Stimulated activated naive CD8-positive, alpha-beta T cell treated with anti-CD3 and anti-CD28 coated beads, Interleukin-15, Interleukin-2, amounts not matched to agents 100 ng/mL and 50 ng/mL, for 24 hours (primary cell): Measurements from ENCODE around the gene PIGK.

Experiments used
- H3K27ac Mint-ChIP-seq: one replicate; pipeline ENCODE4 v1.8.0; 2021; ENCODE audit warnings: mild to moderate bottlenecking, mixed read lengths
- H3K27me3 Mint-ChIP-seq: one replicate; pipeline ENCODE4 v1.8.0; 2021; ENCODE audit warnings: mixed read lengths
- H3K36me3 Mint-ChIP-seq: one replicate; pipeline ENCODE4 v1.8.0; 2021; ENCODE audit warnings: low read depth, mixed read lengths
- H3K4me1 Mint-ChIP-seq: one replicate; pipeline ENCODE4 v1.8.0; 2021; ENCODE audit warnings: low read depth, mixed read lengths
- H3K4me3 Mint-ChIP-seq: one replicate; pipeline ENCODE4 v1.8.0; 2021; ENCODE audit warnings: mild to moderate bottlenecking, mixed read lengths
- H3K9me3 Mint-ChIP-seq: one replicate; pipeline ENCODE4 v1.8.0; 2021; ENCODE audit warnings: mixed read lengths

Gene PIGK

GRCh38 chr1:77096496-77097255, 122.6 kb downstream of the PIGK start:
- Mint-ChIP-seq H3K4me3 (no peak overlapping the region), H3K36me3 (peaks cover 23% of the 10 kb centered on the region), H3K4me1 (no peaks in the 10 kb centered on the region), H3K9me3 (peaks cover 7% of the 10 kb centered on the region), H3K27me3 (no peaks in the 10 kb centered on the region), H3K27ac (no peak overlapping the region)

DNA sequence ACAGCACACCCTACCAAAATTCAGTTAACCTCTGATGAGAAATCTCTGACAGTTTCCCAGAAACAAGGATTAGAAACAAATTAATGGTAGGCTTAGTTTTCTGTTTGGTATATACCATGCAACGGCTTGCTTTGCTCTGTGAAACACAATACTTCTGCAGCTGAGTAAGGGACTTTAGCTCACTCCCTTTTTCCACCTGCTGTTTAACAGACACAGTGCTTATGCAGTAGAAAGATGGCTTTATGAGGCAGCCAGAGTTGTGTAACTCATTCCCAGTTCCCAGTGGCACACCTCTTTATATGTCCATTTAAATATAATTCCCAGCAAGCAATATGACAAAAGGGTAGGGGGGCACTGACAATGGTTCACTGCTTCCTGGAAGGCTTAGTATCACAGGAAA, 124.0 kb downstream of the PIGK start:
- Mint-ChIP-seq H3K9me3 (peaks cover 7% of the 10 kb centered on the region), H3K27me3 (no peaks in the 10 kb centered on the region), H3K4me1 (no peaks in the 10 kb centered on the region), H3K4me3 (no peak overlapping the region), H3K36me3 (peaks cover 27% of the 10 kb centered on the region), H3K27ac (no peak overlapping the region)

DNA sequence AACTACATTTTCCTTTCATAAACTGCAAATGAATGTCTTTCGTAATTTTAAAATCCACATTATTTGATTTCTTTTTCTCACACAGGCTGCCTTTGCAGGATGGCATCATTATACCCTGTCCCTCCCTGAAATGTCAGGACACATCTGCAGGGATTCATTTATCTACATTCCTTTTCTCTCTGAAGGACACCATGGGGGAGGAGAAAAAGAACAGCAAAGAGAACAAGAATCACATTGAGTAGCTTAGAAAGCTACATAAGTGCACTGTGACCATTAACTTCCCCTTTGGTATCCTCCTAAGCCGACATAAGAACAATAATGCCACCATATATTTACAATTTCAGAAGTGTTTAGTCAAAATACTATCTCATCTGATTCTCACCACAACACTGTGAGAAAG, 129.5 kb downstream of the PIGK start:
- Mint-ChIP-seq H3K4me3 (no peak overlapping the region), H3K9me3 (no peaks in the 10 kb centered on the region), H3K36me3 (peaks cover 7% of the 10 kb centered on the region), H3K4me1 (no peaks in the 10 kb centered on the region), H3K27ac (no peak overlapping the region), H3K27me3 (no peaks in the 10 kb centered on the region)

DNA sequence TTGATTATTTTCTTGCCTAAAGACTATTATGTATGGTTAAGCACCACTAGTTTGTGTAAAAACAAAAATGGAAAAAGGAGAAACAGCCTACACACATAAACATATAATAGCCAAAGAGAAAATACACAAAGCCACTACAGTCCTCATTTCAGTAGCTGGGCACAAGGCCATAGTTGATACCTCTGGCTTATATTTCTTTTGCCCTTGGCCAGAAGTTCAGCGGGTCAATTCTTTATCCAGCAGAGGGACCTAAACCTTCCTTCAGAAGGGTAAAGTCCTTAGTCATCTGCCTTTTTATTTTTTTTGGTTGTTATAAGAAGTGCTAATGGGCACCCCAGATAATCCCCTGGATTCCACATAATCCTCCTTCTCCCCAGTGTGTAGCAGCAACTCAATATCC, 134.1 kb downstream of the PIGK start:
- H3K27ac Mint-ChIP-seq = no peak overlapping the region
- H3K36me3 Mint-ChIP-seq = no peaks in the 10 kb centered on the region
- no peaks in the 10 kb centered on the region for H3K4me1 Mint-ChIP-seq
- no peak overlapping the region for H3K4me3 Mint-ChIP-seq
- H3K27me3 Mint-ChIP-seq = no peaks in the 10 kb centered on the region
- H3K9me3 Mint-ChIP-seq = no peaks in the 10 kb centered on the region

DNA sequence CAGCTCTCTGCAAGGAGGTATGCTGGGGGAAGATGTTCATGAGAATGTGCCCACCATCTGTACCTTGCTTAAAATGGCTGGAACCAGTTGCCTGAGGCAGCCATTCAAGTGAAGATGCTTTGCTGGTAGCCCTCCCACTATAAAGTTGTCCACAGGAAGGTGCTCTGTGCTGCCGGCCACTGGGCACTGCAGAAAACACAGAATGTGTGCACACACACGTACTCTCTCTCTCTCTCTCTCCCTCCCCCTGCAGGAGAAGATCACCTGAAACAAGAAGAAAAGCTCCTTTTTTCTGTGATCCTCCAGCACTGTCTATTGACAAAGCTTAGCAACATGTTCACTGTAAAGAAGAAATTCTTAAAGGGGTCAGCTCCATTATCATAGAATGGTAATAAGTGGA, 134.8 kb downstream of the PIGK start:
- Mint-ChIP-seq H3K4me1 (no peaks in the 10 kb centered on the region), H3K36me3 (no peaks in the 10 kb centered on the region), H3K4me3 (no peak overlapping the region), H3K27me3 (no peaks in the 10 kb centered on the region), H3K27ac (no peak overlapping the region), H3K9me3 (no peaks in the 10 kb centered on the region)

DNA sequence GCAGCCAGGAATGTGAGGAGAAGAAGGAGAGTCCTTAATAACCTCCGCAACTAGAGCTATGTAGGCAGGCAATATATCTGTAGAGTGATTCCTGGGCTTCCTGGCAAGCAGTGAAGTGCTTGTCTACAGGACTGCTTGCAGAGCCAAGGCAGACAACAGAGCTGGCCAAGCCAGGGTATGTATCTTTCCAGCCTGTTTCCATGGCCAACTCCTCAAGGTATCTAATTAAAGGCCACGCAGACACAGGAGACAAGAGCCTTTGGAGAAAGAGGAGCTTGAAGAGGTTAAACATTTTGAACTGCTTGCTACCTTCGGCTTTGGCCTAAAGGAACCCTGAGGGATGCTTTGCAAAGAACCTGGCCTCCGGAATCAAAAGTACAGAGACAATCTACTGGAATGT, 137.4 kb downstream of the PIGK start:
- no peak overlapping the region for H3K27ac Mint-ChIP-seq
- H3K4me3 Mint-ChIP-seq = no peak overlapping the region
- H3K9me3 Mint-ChIP-seq = no peaks in the 10 kb centered on the region
- H3K4me1 Mint-ChIP-seq = no peaks in the 10 kb centered on the region
- no peaks in the 10 kb centered on the region for H3K36me3 Mint-ChIP-seq
- no peaks in the 10 kb centered on the region for H3K27me3 Mint-ChIP-seq

GRCh38 chr1:77076759-77077158, 142.5 kb downstream of the PIGK start:
- Mint-ChIP-seq H3K27me3 (peaks cover 11% of the 10 kb centered on the region), H3K9me3 (peaks cover 5% of the 10 kb centered on the region), H3K36me3 (no peaks in the 10 kb centered on the region), H3K4me3 (no peak overlapping the region), H3K27ac (no peak overlapping the region), H3K4me1 (no peaks in the 10 kb centered on the region)

GRCh38 chr1:77068013-77068412, 151.2 kb downstream of the PIGK start:
- H3K4me3 Mint-ChIP-seq = no peak overlapping the region
- H3K27ac Mint-ChIP-seq = no peak overlapping the region

GRCh38 chr1:77065693-77066342, 153.4 kb downstream of the PIGK start:
- Mint-ChIP-seq H3K9me3 (no peaks in the 10 kb centered on the region), H3K27ac (no peak overlapping the region), H3K4me1 (no peaks in the 10 kb centered on the region), H3K27me3 (no peaks in the 10 kb centered on the region), H3K36me3 (no peaks in the 10 kb centered on the region), H3K4me3 (no peak overlapping the region)

More at GRCh38 chr1:77068013-77068412, 151.2 kb downstream of the PIGK start:
- Mint-ChIP-seq H3K27me3 (no peaks in the 10 kb centered on the region), H3K9me3 (no peaks in the 10 kb centered on the region), H3K4me1 (no peaks in the 10 kb centered on the region), H3K36me3 (no peaks in the 10 kb centered on the region)

DNA sequence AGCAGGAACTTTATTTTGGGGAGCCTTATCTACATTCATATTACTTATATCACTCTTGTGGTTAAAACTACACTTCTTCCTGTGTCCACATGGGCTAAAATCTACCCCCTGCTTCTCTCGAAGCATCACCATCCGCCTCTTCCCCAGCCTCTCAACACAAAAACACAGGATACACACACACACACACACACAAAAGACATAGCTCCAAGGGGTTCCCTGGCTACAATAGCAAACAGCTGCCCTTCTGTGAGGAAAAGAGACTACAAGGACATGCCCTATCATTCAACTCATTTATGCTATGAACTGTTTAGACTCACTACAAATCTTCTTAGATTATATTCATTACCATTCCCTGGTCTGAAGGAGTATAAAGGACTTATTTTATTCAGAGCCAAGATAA, 155.0 kb downstream of the PIGK start:
- H3K4me3 Mint-ChIP-seq = no peak overlapping the region
- H3K27me3 Mint-ChIP-seq = peaks cover 4% of the 10 kb centered on the region
- H3K27ac Mint-ChIP-seq = no peak overlapping the region
- no peaks in the 10 kb centered on the region for H3K36me3 Mint-ChIP-seq
- no peaks in the 10 kb centered on the region for H3K4me1 Mint-ChIP-seq
- no peaks in the 10 kb centered on the region for H3K9me3 Mint-ChIP-seq

DNA sequence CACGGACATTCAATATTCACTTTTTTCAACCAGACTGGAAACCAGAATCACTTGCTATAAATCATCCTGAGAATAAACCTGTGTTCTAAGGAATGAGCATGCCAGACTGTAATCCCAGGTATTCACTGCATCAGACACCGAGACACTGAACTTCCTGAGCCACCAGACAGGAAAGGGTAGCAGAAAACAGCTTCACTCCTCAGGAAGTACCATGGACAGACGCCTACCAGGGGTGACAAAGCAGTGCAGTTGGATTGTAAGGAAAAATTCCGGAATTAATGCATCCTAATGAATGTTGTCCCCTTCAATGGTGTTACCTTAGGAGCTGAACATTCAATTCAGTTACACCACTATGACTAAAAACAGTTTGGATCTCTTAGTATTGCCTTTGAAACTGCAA, 156.1 kb downstream of the PIGK start:
- H3K36me3 Mint-ChIP-seq = no peaks in the 10 kb centered on the region
- no peaks in the 10 kb centered on the region for H3K9me3 Mint-ChIP-seq
- no peak overlapping the region for H3K4me3 Mint-ChIP-seq
- H3K27ac Mint-ChIP-seq = no peak overlapping the region
- peaks cover 4% of the 10 kb centered on the region for H3K27me3 Mint-ChIP-seq
- H3K4me1 Mint-ChIP-seq = no peaks in the 10 kb centered on the region

- Mint-ChIP-seq H3K27ac (no peak overlapping the region), H3K27me3 (peaks cover 4% of the 10 kb centered on the region), H3K36me3 (no peaks in the 10 kb centered on the region), H3K4me3 (no peak overlapping the region), H3K9me3 (no peaks in the 10 kb centered on the region), H3K4me1 (no peaks in the 10 kb centered on the region)
Measured at GRCh38 chr1:77061162-77061561, 158.1 kb downstream of the PIGK start.

DNA sequence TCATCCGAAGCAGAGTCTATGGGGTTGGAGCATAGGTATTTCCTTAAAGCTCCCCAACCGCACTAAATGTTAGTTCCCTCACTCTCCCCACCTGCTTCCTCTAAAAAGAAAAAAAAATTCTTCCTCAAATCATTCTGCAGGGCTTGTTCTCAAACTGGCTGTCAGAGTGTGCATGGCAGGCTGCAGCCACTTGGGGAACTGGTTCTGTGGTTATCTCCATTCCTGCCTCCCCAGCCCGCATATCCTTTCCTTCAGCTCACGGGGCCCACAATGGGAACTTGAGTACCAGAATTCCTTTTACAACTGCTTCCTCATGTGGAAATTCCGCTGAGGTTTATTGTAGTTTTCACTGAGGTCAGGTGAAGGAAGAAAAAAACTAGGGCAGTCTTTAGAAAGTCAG, 159.2 kb downstream of the PIGK start:
- Mint-ChIP-seq H3K36me3 (no peaks in the 10 kb centered on the region), H3K9me3 (no peaks in the 10 kb centered on the region), H3K27me3 (peaks cover 4% of the 10 kb centered on the region), H3K27ac (no peak overlapping the region), H3K4me1 (no peaks in the 10 kb centered on the region), H3K4me3 (no peak overlapping the region)

- no peaks in the 10 kb centered on the region for H3K9me3 Mint-ChIP-seq
- H3K36me3 Mint-ChIP-seq = no peaks in the 10 kb centered on the region
- H3K4me3 Mint-ChIP-seq = no peak overlapping the region
- no peak overlapping the region for H3K27ac Mint-ChIP-seq
- no peaks in the 10 kb centered on the region for H3K4me1 Mint-ChIP-seq
- peaks cover 4% of the 10 kb centered on the region for H3K27me3 Mint-ChIP-seq
Measured at GRCh38 chr1:77057994-77058585, 161.1 kb downstream of the PIGK start.

DNA sequence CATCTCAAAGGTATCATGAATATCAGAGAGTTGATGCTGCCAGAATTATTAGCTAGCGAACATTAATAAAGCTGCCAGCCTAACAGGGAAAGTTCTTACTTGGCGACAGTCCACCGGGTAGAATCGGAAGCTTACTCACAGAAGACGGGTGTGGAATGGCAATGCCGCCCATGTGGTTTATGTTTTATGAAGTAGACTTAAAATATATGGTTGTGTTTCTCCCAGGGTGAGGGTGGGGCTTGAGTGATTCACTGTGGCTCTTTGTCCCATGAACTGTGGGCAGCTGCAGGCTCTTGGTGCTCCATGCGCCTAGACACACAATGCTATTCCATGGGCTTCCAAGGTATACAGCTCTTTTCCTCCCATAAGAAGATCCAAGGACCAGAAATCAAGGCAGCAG, 162.7 kb downstream of the PIGK start:
- Mint-ChIP-seq H3K9me3 (no peaks in the 10 kb centered on the region), H3K4me3 (no peak overlapping the region), H3K27me3 (peaks cover 4% of the 10 kb centered on the region), H3K27ac (no peak overlapping the region), H3K36me3 (no peaks in the 10 kb centered on the region), H3K4me1 (no peaks in the 10 kb centered on the region)
